Parathyroid adenoma (tissue), 2 donors: ENCODE measurements around the gene CFAP45.
"Not testable (repeated sequence)": the region's sequence is repeated elsewhere in the genome, so short reads cannot be mapped to it uniquely, and the experiment has no call there.

ENCODE experiments used
- H2AFZ ChIP-seq: fragments of 300-600 bp; sonication (generic); one replicate; pipeline ENCODE4 v1.7.0; 2017; ENCODE audit warnings: antibody characterized with exemption, mild to moderate bottlenecking
- H3K27ac ChIP-seq: fragments of 300-600 bp; sonication (generic); one replicate; pipeline ENCODE4 v1.7.0; 2017
- H3K27me3 ChIP-seq: fragments of 300-600 bp; sonication (generic); one replicate; pipeline ENCODE4 v1.7.0; 2017; ENCODE audit warnings: low read length; ENCODE audit not compliant: control insufficient read depth, insufficient read depth
- H3K36me3 ChIP-seq: fragments of 300-600 bp; sonication (generic); one replicate; pipeline ENCODE4 v1.7.0; 2017; ENCODE audit warnings: low read length; ENCODE audit not compliant: control insufficient read depth, insufficient read depth
- H3K4me1 ChIP-seq: fragments of 300-600 bp; sonication (generic); one replicate; pipeline ENCODE4 v1.7.0; 2017; ENCODE audit warnings: control low read depth
- H3K4me2 ChIP-seq: fragments of 300-600 bp; sonication (generic); one replicate; pipeline ENCODE4 v1.7.0; 2017; ENCODE audit warnings: low read length
- H3K4me3 ChIP-seq: fragments of 300-600 bp; sonication (generic); one replicate; pipeline ENCODE4 v1.7.0; 2017; ENCODE audit warnings: low read depth, low read length
- H3K79me2 ChIP-seq: fragments of 300-600 bp; sonication (generic); one replicate; pipeline ENCODE4 v1.7.0; 2017; ENCODE audit warnings: control low read depth
- H3K9ac ChIP-seq: fragments of 300-600 bp; sonication (generic); one replicate; pipeline ENCODE4 v1.7.0; 2017; ENCODE audit warnings: mild to moderate bottlenecking
- H3K9me3 ChIP-seq: fragments of 300-600 bp; sonication (generic); one replicate; pipeline ENCODE4 v1.7.0; 2017; ENCODE audit warnings: low read length; ENCODE audit not compliant: control insufficient read depth
- TF ChIP-seq, protein P1 (sequence below): fragments of 300-600 bp; sonication (generic); IDR thresholded peaks from one replicate; pipeline ENCODE4 v1.7.0; 2017; ENCODE audit warnings: antibody characterized with exemption, mild to moderate bottlenecking
- donor health status: primary hyperparathyroidism.

CFAP45 gene

DNA sequence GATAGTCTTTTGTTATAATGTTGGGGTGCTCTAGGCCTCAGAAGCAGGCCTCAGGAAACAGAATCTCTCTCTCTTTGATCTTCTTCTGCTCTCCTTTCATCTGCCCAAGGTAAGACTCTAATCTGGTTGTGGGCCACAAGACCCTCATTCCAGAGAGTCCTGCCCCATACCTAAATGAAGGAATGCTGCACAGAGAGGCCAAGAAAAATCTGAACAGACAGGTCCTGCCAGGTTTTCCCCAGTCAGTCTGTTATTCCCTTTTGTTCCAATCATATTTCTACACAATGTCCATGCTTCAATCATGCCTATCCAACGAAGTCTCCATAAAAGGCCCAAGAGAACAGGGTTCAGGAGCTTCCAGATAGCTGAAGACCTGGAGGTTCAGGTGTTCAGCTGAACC, 7.0 kb upstream of the CFAP45 start:
- Histone ChIP-seq H3K4me3 (no peak overlapping the region), H3K36me3 (no peaks in the 10 kb centered on the region), H3K27me3 (no peaks in the 10 kb centered on the region), H3K79me2 (no peaks in the 10 kb centered on the region), H3K4me1 (peaks cover 3% of the 10 kb centered on the region), H3K9me3 (no peaks in the 10 kb centered on the region), H3K27ac (no peak overlapping the region), H2AFZ (no peak overlapping the region), H3K4me2 (no peak overlapping the region), H3K9ac (no peak overlapping the region)
- TF ChIP-seq, protein P1, sequence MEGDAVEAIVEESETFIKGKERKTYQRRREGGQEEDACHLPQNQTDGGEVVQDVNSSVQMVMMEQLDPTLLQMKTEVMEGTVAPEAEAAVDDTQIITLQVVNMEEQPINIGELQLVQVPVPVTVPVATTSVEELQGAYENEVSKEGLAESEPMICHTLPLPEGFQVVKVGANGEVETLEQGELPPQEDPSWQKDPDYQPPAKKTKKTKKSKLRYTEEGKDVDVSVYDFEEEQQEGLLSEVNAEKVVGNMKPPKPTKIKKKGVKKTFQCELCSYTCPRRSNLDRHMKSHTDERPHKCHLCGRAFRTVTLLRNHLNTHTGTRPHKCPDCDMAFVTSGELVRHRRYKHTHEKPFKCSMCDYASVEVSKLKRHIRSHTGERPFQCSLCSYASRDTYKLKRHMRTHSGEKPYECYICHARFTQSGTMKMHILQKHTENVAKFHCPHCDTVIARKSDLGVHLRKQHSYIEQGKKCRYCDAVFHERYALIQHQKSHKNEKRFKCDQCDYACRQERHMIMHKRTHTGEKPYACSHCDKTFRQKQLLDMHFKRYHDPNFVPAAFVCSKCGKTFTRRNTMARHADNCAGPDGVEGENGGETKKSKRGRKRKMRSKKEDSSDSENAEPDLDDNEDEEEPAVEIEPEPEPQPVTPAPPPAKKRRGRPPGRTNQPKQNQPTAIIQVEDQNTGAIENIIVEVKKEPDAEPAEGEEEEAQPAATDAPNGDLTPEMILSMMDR, result no peak

DNA sequence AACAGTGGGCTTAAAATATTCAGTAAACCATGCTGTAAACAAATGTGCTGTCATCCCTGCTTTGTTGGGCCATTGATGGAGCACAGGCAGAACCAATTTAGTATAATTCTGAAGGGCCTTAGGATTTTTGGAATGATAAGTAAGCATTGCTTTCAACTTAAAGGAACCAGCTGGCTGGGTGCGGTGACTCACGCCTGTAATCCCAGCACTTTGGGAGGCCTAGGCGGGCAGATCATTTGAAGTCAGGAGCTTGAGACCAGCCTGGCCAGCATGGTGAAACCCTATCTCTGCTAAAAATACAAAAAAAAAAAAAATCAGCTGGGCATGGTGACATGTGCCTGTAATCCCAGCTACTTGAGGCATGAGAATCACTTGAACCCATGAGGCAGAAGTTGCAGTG, 4.1 kb upstream of the CFAP45 start:
- H3K27ac ChIP-seq, H3K36me3 ChIP-seq, H3K79me2 ChIP-seq, H3K4me1 ChIP-seq, H3K9me3 ChIP-seq, H3K9ac ChIP-seq, H3K4me3 ChIP-seq, H3K4me2 ChIP-seq, H3K27me3 ChIP-seq, H2AFZ ChIP-seq: not testable (repeated sequence)

DNA sequence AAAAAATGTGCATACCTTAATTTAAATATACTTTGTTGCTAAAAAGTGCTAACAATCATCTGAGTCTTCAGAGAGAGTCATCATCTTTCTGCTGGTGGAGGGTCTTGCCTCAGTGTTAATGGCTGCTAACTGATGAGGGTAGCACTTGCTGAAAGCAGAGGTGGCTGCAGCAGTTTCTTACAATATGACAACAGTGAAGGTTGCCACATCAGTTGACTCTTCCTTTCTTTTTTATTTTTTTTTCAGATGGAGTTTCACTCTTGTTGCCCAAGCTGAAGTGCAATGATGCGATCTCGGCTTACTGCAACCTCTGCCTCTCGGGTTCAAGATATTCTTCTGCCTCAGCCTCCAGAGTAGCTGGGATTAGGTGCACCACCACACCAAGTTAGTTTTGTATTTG, 2.6 kb upstream of the CFAP45 start:
- TF ChIP-seq, protein P1, result no peak
- H3K4me3 ChIP-seq, result no peak overlapping the region

DNA sequence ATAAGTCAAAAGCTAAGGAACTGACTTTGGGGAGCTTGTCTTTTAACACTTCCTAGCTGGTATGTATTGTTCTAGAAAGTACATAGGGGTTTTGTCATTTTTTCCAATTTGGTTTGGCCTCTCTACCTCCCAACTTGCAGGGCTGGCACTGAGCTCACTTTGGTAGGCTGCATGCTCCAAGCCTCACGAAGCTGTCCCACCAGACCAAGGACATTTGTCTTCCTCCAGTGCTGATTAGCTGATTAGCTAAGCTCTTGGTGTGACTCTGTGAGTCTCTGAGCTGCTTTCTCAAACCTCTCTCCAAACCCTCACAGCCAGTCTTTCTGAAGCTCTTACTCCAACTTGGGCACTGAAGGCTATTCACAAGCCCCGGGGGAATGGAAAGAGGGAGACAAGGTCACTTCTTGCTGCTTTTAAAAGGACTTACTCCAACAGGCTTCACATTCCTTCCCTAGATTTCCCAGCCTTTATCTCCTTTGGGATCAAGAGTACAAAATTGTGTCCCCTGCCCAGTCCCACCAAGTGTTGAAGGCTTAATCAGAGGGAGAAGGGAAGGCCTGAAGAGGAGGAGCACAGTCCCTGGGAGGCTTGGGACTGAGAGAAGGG, 893 bp upstream of the CFAP45 start:
- Histone ChIP-seq H3K9ac (no peak overlapping the region), H3K4me2 (no peak overlapping the region), H3K4me1 (no peaks in the 10 kb centered on the region), H3K27ac (no peak overlapping the region), H3K4me3 (no peak overlapping the region), H3K79me2 (no peaks in the 10 kb centered on the region), H3K36me3 (no peaks in the 10 kb centered on the region), H2AFZ (no peak overlapping the region), H3K27me3 (no peaks in the 10 kb centered on the region), H3K9me3 (no peaks in the 10 kb centered on the region)
- TF ChIP-seq, protein P1, result no peak

More for the DNA sequence above, 2.6 kb upstream of the CFAP45 start:
- H3K27ac ChIP-seq, result no peak overlapping the region
- H3K27me3 ChIP-seq, result no peaks in the 10 kb centered on the region
- no peak overlapping the region for H3K9ac ChIP-seq
- no peaks in the 10 kb centered on the region for H3K9me3 ChIP-seq
- no peaks in the 10 kb centered on the region for H3K36me3 ChIP-seq
- H2AFZ ChIP-seq, result no peak overlapping the region
- no peak overlapping the region for H3K4me2 ChIP-seq
- no peaks in the 10 kb centered on the region for H3K79me2 ChIP-seq
- H3K4me1 ChIP-seq, result no peaks in the 10 kb centered on the region

DNA sequence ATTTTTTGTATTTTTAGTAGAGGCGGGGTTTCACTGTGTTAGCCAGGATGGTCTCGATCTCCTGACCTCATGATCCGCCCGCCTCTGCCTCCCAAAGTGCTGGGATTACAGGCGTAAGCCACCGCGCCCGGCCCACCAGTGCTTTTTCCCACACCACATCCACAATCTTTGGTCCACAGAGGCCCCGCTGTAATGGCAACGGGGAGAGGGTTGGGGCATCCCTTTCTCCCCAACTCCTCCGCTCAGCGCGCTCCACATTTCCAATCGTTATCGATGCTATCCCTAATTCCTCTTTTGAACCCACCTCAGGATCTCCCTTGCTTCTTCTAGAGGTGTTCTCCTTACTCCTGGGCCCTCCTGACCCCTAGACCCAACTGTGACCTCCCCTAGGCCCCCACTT, 331 bp downstream of the CFAP45 start:
- H3K4me2 ChIP-seq, H3K27me3 ChIP-seq, H3K9ac ChIP-seq, H3K4me3 ChIP-seq, H3K4me1 ChIP-seq, H3K36me3 ChIP-seq, H3K27ac ChIP-seq, H3K79me2 ChIP-seq, H3K9me3 ChIP-seq, H2AFZ ChIP-seq: not testable (repeated sequence)

DNA sequence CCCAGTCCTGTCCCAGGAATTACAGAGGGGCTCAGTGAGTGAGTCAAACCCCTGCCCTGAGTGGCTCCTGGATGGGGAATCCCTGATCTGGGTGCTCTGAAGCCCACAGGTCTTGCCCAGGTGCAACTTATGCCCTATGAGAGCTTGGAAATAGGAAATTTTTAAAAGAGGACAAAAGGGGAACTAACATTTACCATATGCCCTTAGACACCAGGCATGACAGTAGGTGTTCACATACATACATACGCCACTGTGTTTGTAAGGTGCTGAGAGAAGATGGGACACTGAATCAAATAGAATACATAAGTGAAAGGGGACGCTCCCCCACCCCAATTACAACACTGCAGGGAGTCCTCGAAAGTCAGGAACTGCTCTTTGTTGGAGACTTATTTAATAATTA, 1.4 kb downstream of the CFAP45 start:
- Histone ChIP-seq H3K36me3 (no peaks in the 10 kb centered on the region), H3K4me1 (no peaks in the 10 kb centered on the region), H3K27me3 (no peaks in the 10 kb centered on the region), H3K4me3 (no peak overlapping the region), H3K79me2 (no peaks in the 10 kb centered on the region), H3K4me2 (no peak overlapping the region), H3K27ac (no peak overlapping the region), H3K9me3 (no peaks in the 10 kb centered on the region), H3K9ac (no peak overlapping the region), H2AFZ (no peak overlapping the region)
- TF ChIP-seq, protein P1, result no peak
